ENCODE measurements around the gene BBS12. TPM values are rescaled to one million over a fixed set of nuclear protein-coding genes. Genes with fewer than 3 reads are reported as not detected.
"Not testable (repeated sequence)": the region's sequence is repeated elsewhere in the genome, so short reads cannot be mapped to it uniquely, and the experiment has no call there.

The BBS12 gene
- total RNA-seq, 2 experiments from 2014 or later, result 0.80 to 0.84 TPM

GRCh38 chr4:122784261-122784660, 51.8 kb downstream of the BBS12 start:
- no peaks in the 10 kb centered on the region for H3K9me3 ChIP-seq (ENCODE audit: control insufficient read depth in 1 of 2, insufficient read depth in 1 of 2, low read length in 2 of 2)
- Mint-ChIP-seq H3K4me3 (no peak overlapping the region), H3K36me3 (ENCODE audit: low read depth) (no peaks in the 10 kb centered on the region), H3K4me1 (ENCODE audit: low read depth) (no peaks in the 10 kb centered on the region), H3K27ac (no peak overlapping the region), H3K9me3 (no peaks in the 10 kb centered on the region), H3K27me3 (peaks cover 4% of the 10 kb centered on the region)
- ChIA-PET POLR2A (no interaction called here), CTCF (no interaction called here)
- H3K27me3 ChIP-seq (ENCODE audit: control insufficient read depth in 1 of 2, insufficient read depth in 2 of 2, low read length in 2 of 2), result no peaks in the 10 kb centered on the region
- H3K36me3 ChIP-seq (ENCODE audit: insufficient read depth, low read length), result no peaks in the 10 kb centered on the region
- H3K4me1 ChIP-seq (ENCODE audit: insufficient read depth, low read length), result no peaks in the 10 kb centered on the region
- DNase-seq (no peak), ATAC-seq (ENCODE audit: poor library complexity) (no peak)
- no peak overlapping the region for H3K27ac ChIP-seq (ENCODE audit: low read depth in 1 of 2, low read length in 2 of 2)
- H3K4me3 ChIP-seq (ENCODE audit: low read length), result no peak overlapping the region
- intact Hi-C loops (cut with DNase I, micrococcal nuclease), result no loop called here
- TF ChIP-seq, protein P1, sequence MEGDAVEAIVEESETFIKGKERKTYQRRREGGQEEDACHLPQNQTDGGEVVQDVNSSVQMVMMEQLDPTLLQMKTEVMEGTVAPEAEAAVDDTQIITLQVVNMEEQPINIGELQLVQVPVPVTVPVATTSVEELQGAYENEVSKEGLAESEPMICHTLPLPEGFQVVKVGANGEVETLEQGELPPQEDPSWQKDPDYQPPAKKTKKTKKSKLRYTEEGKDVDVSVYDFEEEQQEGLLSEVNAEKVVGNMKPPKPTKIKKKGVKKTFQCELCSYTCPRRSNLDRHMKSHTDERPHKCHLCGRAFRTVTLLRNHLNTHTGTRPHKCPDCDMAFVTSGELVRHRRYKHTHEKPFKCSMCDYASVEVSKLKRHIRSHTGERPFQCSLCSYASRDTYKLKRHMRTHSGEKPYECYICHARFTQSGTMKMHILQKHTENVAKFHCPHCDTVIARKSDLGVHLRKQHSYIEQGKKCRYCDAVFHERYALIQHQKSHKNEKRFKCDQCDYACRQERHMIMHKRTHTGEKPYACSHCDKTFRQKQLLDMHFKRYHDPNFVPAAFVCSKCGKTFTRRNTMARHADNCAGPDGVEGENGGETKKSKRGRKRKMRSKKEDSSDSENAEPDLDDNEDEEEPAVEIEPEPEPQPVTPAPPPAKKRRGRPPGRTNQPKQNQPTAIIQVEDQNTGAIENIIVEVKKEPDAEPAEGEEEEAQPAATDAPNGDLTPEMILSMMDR (IDR thresholded peaks at IDR 0.05), result no peak

GRCh38 chr4:122785099-122785498, 52.6 kb downstream of the BBS12 start:
- ATAC-seq (ENCODE audit: poor library complexity), result no peak
- TF ChIP-seq, protein P1 (IDR thresholded peaks at IDR 0.05), result no peak

GRCh38 chr4:122786296-122786695, 53.8 kb downstream of the BBS12 start:
- H3K27me3 Mint-ChIP-seq; H3K27ac Mint-ChIP-seq; intact Hi-C loops (cut with DNase I, micrococcal nuclease); POLR2A ChIA-PET; CTCF ChIA-PET; H3K4me3 ChIP-seq (ENCODE audit: low read length); H3K4me3 Mint-ChIP-seq; H3K4me1 Mint-ChIP-seq (ENCODE audit: low read depth); H3K36me3 ChIP-seq (ENCODE audit: insufficient read depth, low read length); H3K9me3 ChIP-seq (ENCODE audit: control insufficient read depth in 1 of 2, insufficient read depth in 1 of 2, low read length in 2 of 2); H3K4me1 ChIP-seq (ENCODE audit: insufficient read depth, low read length); H3K9me3 Mint-ChIP-seq; ATAC-seq (ENCODE audit: poor library complexity); DNase-seq; H3K27ac ChIP-seq (ENCODE audit: low read depth in 1 of 2, low read length in 2 of 2); H3K36me3 Mint-ChIP-seq (ENCODE audit: low read depth); H3K27me3 ChIP-seq (ENCODE audit: control insufficient read depth in 1 of 2, insufficient read depth in 2 of 2, low read length in 2 of 2): not testable (repeated sequence)

More at GRCh38 chr4:122785099-122785498, 52.6 kb downstream of the BBS12 start:
- Histone ChIP-seq H3K4me1 (ENCODE audit: insufficient read depth, low read length) (no peaks in the 10 kb centered on the region), H3K27ac (ENCODE audit: low read depth in 1 of 2, low read length in 2 of 2) (no peak overlapping the region), H3K4me3 (ENCODE audit: low read length) (no peak overlapping the region), H3K9me3 (ENCODE audit: control insufficient read depth in 1 of 2, insufficient read depth in 1 of 2, low read length in 2 of 2) (no peaks in the 10 kb centered on the region), H3K36me3 (ENCODE audit: insufficient read depth, low read length) (no peaks in the 10 kb centered on the region), H3K27me3 (ENCODE audit: control insufficient read depth in 1 of 2, insufficient read depth in 2 of 2, low read length in 2 of 2) (no peaks in the 10 kb centered on the region)
- CTCF ChIA-PET, result no interaction called here
- no peak overlapping the region for H3K27ac Mint-ChIP-seq
- H3K27me3 Mint-ChIP-seq, result peaks cover 4% of the 10 kb centered on the region
- H3K4me3 Mint-ChIP-seq, result no peak overlapping the region
- intact Hi-C loops (cut with DNase I, micrococcal nuclease), result no loop called here
- H3K4me1 Mint-ChIP-seq (ENCODE audit: low read depth), result no peaks in the 10 kb centered on the region
- no peak for DNase-seq
- no peaks in the 10 kb centered on the region for H3K36me3 Mint-ChIP-seq (ENCODE audit: low read depth)
- no peaks in the 10 kb centered on the region for H3K9me3 Mint-ChIP-seq
- POLR2A ChIA-PET, result no interaction called here

GRCh38 chr4:122786920-122787319, 54.4 kb downstream of the BBS12 start:
- H3K36me3 Mint-ChIP-seq (ENCODE audit: low read depth); intact Hi-C loops (cut with DNase I, micrococcal nuclease); POLR2A ChIA-PET; ATAC-seq (ENCODE audit: poor library complexity); DNase-seq; H3K27ac Mint-ChIP-seq; H3K27me3 ChIP-seq (ENCODE audit: control insufficient read depth in 1 of 2, insufficient read depth in 2 of 2, low read length in 2 of 2); H3K27ac ChIP-seq (ENCODE audit: low read depth in 1 of 2, low read length in 2 of 2); H3K9me3 ChIP-seq (ENCODE audit: control insufficient read depth in 1 of 2, insufficient read depth in 1 of 2, low read length in 2 of 2); H3K36me3 ChIP-seq (ENCODE audit: insufficient read depth, low read length); H3K4me3 Mint-ChIP-seq; H3K9me3 Mint-ChIP-seq; H3K4me1 ChIP-seq (ENCODE audit: insufficient read depth, low read length); CTCF ChIA-PET; H3K4me3 ChIP-seq (ENCODE audit: low read length); H3K27me3 Mint-ChIP-seq; H3K4me1 Mint-ChIP-seq (ENCODE audit: low read depth): not testable (repeated sequence)
